HG03097 (cell line): Measurements from ENCODE around the gene SPATA19.
A peak's percentile ranks its signal among the peaks of the same experiment; 100 is the strongest.

Experiments used
- ATAC-seq: cut with Tn5 transposase; IDR thresholded peaks from one replicate; pipeline ENCODE4 v1.9.1; 2021; ENCODE audit not compliant: unreplicated experiment, low FRiP score

The SPATA19 gene

DNA sequence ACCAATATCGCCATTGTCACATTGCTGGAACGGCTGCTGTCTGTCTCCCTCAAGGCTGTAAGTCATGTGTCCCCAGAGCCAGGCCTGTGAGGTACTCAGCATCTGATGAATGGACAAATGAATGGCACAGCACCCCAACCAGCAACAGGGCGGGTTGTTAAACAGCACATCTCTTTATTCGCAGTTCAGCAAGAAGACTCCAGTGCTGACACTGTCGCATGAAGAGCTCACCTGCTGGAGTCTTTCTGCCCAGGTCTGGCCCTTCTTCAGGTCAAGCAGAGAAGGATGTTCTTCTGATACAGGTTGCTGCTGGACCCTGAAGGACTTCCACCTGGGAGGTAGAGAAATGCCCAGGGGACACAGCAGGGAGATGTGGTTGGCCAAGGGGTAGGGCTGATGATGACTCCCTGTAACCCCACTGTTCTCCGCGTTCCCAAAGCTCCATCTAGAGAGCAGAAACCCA lies 4.8 kb downstream of the SPATA19 start:
- ATAC-seq: no peak

GRCh38 chr11:133835593-133836548 lies 9.4 kb downstream of the SPATA19 start:
- no peak for ATAC-seq

DNA sequence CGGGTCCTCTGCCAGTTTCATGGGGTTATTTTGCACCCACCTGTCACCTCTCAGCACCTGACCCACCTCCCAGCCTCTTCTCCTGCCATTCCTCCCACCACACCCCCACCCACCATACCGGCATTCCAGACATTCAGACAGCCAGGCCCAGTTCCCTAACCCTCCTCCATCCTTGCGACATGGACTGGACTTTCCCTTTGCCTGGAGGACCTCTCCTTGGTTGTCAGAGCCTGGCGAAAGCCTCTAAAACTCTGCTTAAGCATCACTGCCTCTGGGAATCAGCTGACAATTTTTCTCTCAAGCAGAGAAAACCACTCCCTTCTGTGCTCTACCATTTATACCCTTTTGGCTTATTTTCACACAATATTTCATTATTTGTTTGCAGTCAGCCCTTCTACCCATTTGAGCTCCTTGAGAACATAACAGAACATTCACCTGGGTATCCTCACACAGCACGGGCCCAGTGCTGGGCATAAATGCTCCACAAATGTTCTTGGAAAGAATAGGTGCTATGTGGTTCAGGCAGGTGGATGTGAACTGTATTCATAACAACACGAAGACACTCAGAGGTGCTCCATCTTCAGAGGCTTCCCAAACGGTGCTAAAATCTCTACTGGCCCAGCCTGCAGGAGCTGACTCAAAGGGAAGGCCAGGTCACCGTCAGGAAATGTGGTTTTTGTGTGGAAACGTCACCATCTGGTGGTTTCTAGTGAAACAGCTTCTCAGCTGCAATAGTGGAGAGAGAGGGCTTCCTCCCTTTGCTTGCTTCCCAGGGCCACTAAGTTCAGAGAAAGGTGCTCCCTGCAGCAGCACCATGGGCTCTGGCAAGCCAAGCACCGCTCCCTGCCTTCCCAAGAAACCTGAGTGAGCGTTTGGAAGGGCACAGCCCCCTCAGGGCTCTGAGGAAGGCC lies 10.4 kb downstream of the SPATA19 start:
- ATAC-seq: peak; percentile 75

GRCh38 chr11:133833898-133834681 lies 11.2 kb downstream of the SPATA19 start:
- no peak for ATAC-seq

- no peak for ATAC-seq
Measured at GRCh38 chr11:133832991-133833897, 12.1 kb downstream of the SPATA19 start.

DNA sequence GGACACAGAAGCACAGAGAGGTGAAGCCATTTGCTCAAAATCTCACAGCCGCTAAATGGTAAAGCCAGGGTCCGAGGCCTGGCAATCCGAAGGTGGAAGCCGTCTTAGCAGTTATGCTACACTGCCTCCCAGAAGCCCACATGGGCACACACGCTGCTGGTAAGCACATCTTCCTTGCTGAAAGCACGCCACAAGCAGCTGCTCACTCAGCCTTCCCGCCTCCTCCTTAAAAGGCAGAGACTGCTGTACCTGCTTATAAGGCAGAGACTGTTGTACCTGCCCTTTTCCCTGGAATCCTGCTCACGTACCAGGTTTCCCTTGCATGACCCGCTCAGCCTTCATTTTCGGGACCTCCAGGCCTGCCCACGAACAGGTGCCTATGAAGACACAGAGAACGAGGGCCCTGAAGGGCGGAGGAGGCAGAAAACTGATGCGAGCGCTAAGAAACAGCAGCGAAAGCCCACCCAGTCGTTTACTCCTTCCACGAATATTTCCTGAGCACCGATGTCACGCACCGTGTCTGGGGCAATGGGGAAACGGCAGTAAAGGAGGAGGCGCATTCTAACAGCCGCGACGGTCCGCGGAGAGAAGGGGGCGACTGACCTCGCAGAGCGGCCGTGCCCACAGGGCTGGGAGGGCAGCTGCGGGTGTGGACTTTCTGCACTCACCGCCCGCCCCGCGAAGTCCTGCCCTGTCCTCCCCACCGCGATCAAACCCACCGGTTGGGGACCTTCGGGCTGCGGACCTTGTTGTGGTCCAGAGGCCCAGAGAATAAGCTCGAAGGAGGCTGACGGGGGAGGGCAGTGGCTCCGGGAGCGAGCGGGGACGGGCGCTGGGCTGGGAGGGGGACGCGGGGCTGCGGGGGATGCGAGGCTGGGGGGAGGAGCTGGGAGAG lies 13.0 kb downstream of the SPATA19 start:
- ATAC-seq: no peak

- ATAC-seq: no peak
Measured at GRCh38 chr11:133830931-133831907, 14.1 kb downstream of the SPATA19 start.

DNA sequence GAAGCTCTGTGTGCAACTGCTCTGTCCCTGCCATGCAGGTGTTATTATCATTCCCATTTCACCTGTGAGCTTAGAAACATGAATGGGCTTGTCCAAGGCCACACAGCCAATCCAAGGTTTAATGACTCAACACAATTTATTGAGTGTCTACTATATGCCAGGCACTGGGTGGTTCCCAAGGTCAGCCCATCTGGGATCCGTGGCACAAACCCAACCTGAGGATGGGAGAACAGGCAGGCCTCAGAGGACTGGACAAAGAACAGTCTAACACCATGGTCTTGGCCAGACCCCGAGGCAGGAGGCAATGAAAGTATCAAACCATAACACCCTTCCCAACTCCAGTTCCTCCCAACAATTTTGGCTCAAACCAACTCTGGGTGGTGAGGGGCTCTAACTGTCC lies 15.7 kb downstream of the SPATA19 start:
- no peak for ATAC-seq

DNA sequence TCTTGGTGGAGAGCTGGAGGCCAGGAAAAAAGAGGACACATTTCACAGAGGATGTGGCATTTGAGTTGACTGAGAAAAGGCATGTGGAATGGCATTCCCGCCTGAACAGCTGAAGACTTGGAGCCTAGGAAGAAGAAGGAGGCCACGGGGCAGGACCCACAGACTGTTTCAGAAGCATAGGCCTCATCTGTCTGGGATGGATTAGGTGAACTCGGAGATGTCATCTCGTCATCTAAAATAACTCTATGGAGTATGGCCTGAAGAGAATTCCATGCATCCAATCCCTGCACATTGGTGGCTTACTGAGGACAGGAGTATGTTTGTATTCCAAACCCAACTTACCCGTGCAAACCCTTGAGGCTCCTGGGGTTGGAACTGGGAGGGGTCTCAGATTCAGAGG lies 16.4 kb downstream of the SPATA19 start:
- ATAC-seq: no peak

- no peak for ATAC-seq
Measured at GRCh38 chr11:133827556-133827955, 17.8 kb downstream of the SPATA19 start.

GRCh38 chr11:133826866-133827265 lies 18.4 kb downstream of the SPATA19 start:
- no peak for ATAC-seq

GRCh38 chr11:133825666-133826065 lies 19.6 kb downstream of the SPATA19 start:
- ATAC-seq: no peak

DNA sequence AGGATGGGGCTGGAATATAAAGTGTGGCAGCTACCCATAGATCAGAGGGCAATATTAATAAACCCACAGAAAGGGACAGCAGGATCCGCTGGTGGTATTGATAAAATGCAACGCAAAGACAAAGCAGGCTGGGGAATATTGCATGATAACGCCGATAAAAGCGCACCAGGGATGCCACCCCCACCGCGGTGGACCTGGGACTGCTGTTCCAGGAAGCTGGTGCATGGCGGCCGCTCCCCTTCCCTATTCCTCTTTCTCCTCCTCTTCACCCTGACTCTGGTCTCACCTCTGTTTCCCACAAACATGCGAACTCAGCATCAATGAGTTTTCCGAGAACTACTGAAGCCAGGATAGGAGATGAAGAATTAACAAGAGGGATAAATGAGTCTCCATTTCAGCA lies 20.2 kb downstream of the SPATA19 start:
- no peak for ATAC-seq

GRCh38 chr11:133824593-133824992 lies 20.7 kb downstream of the SPATA19 start:
- ATAC-seq: no peak

GRCh38 chr11:133823614-133824013 lies 21.7 kb downstream of the SPATA19 start:
- ATAC-seq: no peak

DNA sequence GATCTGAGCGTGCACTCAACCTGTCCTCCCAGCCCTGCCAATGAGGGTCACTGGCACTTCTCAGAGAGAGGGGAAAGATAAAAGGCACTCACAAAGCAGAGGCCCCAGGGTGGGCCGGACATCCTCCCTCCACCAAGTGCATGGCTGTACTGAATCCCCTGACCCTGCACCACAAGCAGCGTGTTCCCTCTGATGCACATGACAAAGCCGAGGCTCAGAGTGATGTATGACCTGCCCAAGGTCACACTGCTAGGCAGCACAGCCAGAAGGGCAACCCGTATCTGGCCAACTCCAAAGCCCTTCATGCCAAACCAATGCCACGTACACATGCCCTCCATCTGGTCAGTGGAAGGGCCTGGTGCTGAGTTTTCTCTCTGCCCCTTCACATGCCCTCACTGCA lies 22.1 kb downstream of the SPATA19 start:
- no peak for ATAC-seq

GRCh38 chr11:133821776-133822175 lies 23.5 kb downstream of the SPATA19 start:
- ATAC-seq: no peak
